HEK293 (cell line): ENCODE data around the gene TRABD.

Source experiments
- CTCF ChIP-seq: fragments of 450-650 bp; formaldehyde crosslinking; IDR thresholded peaks from 2 replicates; pipeline ENCODE4 v1.5.1; 2016; ENCODE audit warnings: missing biosample characterization, missing genetic modification characterization
- HIC1 ChIP-seq: fragments of 450-650 bp; formaldehyde crosslinking; IDR thresholded peaks from 2 replicates; pipeline ENCODE4 v1.5.1; 2016; ENCODE audit warnings: missing biosample characterization, missing genetic modification characterization
- HOXD13 ChIP-seq: sonication (generic); formaldehyde crosslinking; IDR thresholded peaks from 2 replicates; pipeline ENCODE4 v1.8.0; 2022; ENCODE audit warnings: missing genetic modification reagents, borderline replicate concordance
- INSM2 ChIP-seq: fragments of 450-650 bp; formaldehyde crosslinking; IDR thresholded peaks from 2 replicates; pipeline ENCODE4 v1.5.1; 2016; ENCODE audit warnings: missing biosample characterization, missing genetic modification characterization
- KLF7 ChIP-seq: fragments of 450-650 bp; formaldehyde crosslinking; IDR thresholded peaks from 2 replicates; pipeline ENCODE4 v1.5.1; 2016; ENCODE audit warnings: missing biosample characterization, missing genetic modification characterization, borderline replicate concordance
- REST ChIP-seq: fragments of 450-650 bp; formaldehyde crosslinking; IDR thresholded peaks from 2 replicates; pipeline ENCODE4 v1.5.1; 2016; ENCODE audit warnings: missing biosample characterization, missing genetic modification characterization
- SALL2 ChIP-seq: fragments of 450-650 bp; formaldehyde crosslinking; IDR thresholded peaks from 2 replicates; pipeline ENCODE4 v1.5.0; 2017; ENCODE audit warnings: missing biosample characterization, mild to moderate bottlenecking, missing genetic modification characterization, borderline replicate concordance
- TCF7L2 ChIP-seq: IDR thresholded peaks from 2 replicates; pipeline ENCODE4 v1.6.1; 2011; ENCODE audit warnings: low read depth, mild to moderate bottlenecking, inconsistent platforms, low read length, moderate library complexity, borderline replicate concordance
- TRIM28 ChIP-seq: IDR thresholded peaks from 2 replicates; pipeline ENCODE4 v1.6.1; 2011; ENCODE audit warnings: low read length, control low read depth, borderline replicate concordance
- ZFHX2 ChIP-seq: fragments of 450-650 bp; formaldehyde crosslinking; conservative IDR thresholded peaks from 2 replicates; pipeline ENCODE4 v1.5.1; 2016; ENCODE audit warnings: missing biosample characterization, missing genetic modification characterization
- ZFP41 ChIP-seq: fragments of 450-650 bp; formaldehyde crosslinking; IDR thresholded peaks from 2 replicates; pipeline ENCODE4 v1.5.1; 2016; ENCODE audit warnings: missing biosample characterization, missing genetic modification characterization, borderline replicate concordance
- ZFP69B ChIP-seq: fragments of 450-650 bp; formaldehyde crosslinking; IDR thresholded peaks from 2 replicates; pipeline ENCODE4 v1.5.1; 2016; ENCODE audit warnings: missing biosample characterization, missing genetic modification characterization
- ZNF138 ChIP-seq: fragments of 450-650 bp; formaldehyde crosslinking; IDR thresholded peaks from 2 replicates; pipeline ENCODE4 v1.5.1; 2016; ENCODE audit warnings: missing biosample characterization, missing genetic modification characterization, borderline replicate concordance
- ZNF155 ChIP-seq: fragments of 450-650 bp; formaldehyde crosslinking; IDR thresholded peaks from 2 replicates; pipeline ENCODE4 v1.5.1; 2016; ENCODE audit warnings: missing biosample characterization, missing genetic modification characterization
- ZNF248 ChIP-seq: fragments of 450-650 bp; formaldehyde crosslinking; IDR thresholded peaks from 2 replicates; pipeline ENCODE4 v1.5.1; 2017; ENCODE audit warnings: missing biosample characterization, missing genetic modification characterization
- ZNF280D ChIP-seq: fragments of 450-650 bp; formaldehyde crosslinking; IDR thresholded peaks from 2 replicates; pipeline ENCODE4 v1.5.1; 2016; ENCODE audit warnings: missing biosample characterization, missing genetic modification characterization
- ZNF449 ChIP-seq: fragments of 450-650 bp; formaldehyde crosslinking; IDR thresholded peaks from 2 replicates; pipeline ENCODE4 v1.5.1; 2017; ENCODE audit warnings: missing biosample characterization, mild to moderate bottlenecking, missing genetic modification characterization, moderate library complexity
- ZNF513 ChIP-seq: fragments of 450-650 bp; IDR thresholded peaks from 2 replicates; pipeline ENCODE4 v1.5.1; 2018; ENCODE audit warnings: missing biosample characterization, missing genetic modification characterization
- ZNF664 ChIP-seq: fragments of 450-650 bp; formaldehyde crosslinking; IDR thresholded peaks from 2 replicates; pipeline ENCODE4 v1.5.1; 2016; ENCODE audit warnings: missing biosample characterization, missing genetic modification characterization
- ZNF677 ChIP-seq: fragments of 450-650 bp; IDR thresholded peaks from 2 replicates; pipeline ENCODE4 v1.5.0; 2018; ENCODE audit warnings: missing biosample characterization, mild to moderate bottlenecking, missing genetic modification characterization, moderate library complexity
- ZNF776 ChIP-seq: fragments of 450-650 bp; formaldehyde crosslinking; IDR thresholded peaks from 2 replicates; pipeline ENCODE4 v1.5.0; 2017; ENCODE audit warnings: missing biosample characterization, missing genetic modification characterization, borderline replicate concordance
- ZNF777 ChIP-seq: fragments of 450-650 bp; formaldehyde crosslinking; IDR thresholded peaks from 2 replicates; pipeline ENCODE4 v1.5.1; 2017; ENCODE audit warnings: missing biosample characterization, missing genetic modification characterization, borderline replicate concordance
- ZSCAN30 ChIP-seq: fragments of 450-650 bp; IDR thresholded peaks from 2 replicates; pipeline ENCODE4 v1.5.1; 2018; ENCODE audit warnings: missing biosample characterization, mild to moderate bottlenecking, missing genetic modification characterization, moderate library complexity

Gene TRABD

GRCh38 chr22:50190182-50190940 is 4.6 kb downstream of the TRABD start (continued):
- TF ChIP-seq ZNF280D (tag by site-specific recombination) (no peak), ZNF777 (tag by site-specific recombination) (no peak), ZNF513 (tag by site-specific recombination) (no peak), ZNF138 (tag by site-specific recombination) (no peak), ZNF677 (tag by site-specific recombination) (no peak), HIC1 (tag by site-specific recombination) (peak; percentile 90), ZFP69B (tag by site-specific recombination) (0 out of 2 replicates have a peak, but pooled peaks have one; percentile 6), CTCF (tag by site-specific recombination) (peak; percentile 71), ZNF155 (tag by site-specific recombination) (no peak), ZFP41 (no peak), ZNF248 (no peak), KLF7 (peak; percentile 93), REST (no peak), ZNF664 (tag by site-specific recombination) (no peak), INSM2 (no peak), TRIM28 (no peak), ZFHX2 (tag by site-specific recombination) (peak; percentile 86), SALL2 (no peak), ZNF776 (tag by site-specific recombination) (no peak), ZNF449 (tag by site-specific recombination) (no peak), HOXD13 (CRISPR knock-in tag) (no peak), TCF7L2 (no peak), ZSCAN30 (no peak)
